ENCODE results near the gene TMEM233. TPM values are rescaled to one million over a fixed set of nuclear protein-coding genes. Genes with fewer than 3 reads are reported as not detected.
"Not testable (repeated sequence)": the region's sequence is repeated elsewhere in the genome, so short reads cannot be mapped to it uniquely, and the experiment has no call there.

The TMEM233 gene
- total RNA-seq, 1 experiment from 2014 or later, result not detected

DNA sequence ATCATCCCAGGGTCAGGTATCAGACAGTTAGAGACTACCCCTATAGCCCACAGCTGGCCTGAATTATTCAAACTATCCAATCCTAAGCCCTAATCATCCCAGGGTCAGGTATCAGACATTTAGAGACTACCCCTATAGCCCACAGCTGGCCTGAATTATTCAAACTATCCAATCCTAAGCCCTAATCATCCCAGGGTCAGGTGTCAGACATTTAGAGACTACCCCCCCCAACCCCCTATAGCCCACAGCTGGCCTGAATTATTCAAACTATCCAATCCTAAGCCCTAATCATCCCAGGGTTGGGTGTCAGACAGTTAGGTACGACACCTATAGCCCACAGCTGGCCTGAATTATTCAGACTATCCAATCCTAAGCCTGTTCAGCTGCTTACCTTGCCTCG, 63.4 kb downstream of the TMEM233 start:
- not testable (repeated sequence) for H3K79me2 ChIP-seq (ENCODE audit: low read length); H3K4me1 ChIP-seq (ENCODE audit: low read length); H3K9me3 ChIP-seq (ENCODE audit: low read length); H4K20me1 ChIP-seq (ENCODE audit: insufficient read depth, low read depth, low read length); H2AFZ ChIP-seq (ENCODE audit: low read length); H3K4me3 ChIP-seq (ENCODE audit: low read length); H3K27ac ChIP-seq (ENCODE audit: low read length); H3K9me2 ChIP-seq (replicated peaks; ENCODE audit: insufficient read depth, low read length); H3K9ac ChIP-seq (ENCODE audit: low read length); H3K4me2 ChIP-seq (ENCODE audit: low read depth, low read length, poor library complexity, severe bottlenecking); DNase-seq; H3K36me3 ChIP-seq (ENCODE audit: insufficient read depth, low read length); H3K27me3 ChIP-seq (ENCODE audit: low read length)

DNA sequence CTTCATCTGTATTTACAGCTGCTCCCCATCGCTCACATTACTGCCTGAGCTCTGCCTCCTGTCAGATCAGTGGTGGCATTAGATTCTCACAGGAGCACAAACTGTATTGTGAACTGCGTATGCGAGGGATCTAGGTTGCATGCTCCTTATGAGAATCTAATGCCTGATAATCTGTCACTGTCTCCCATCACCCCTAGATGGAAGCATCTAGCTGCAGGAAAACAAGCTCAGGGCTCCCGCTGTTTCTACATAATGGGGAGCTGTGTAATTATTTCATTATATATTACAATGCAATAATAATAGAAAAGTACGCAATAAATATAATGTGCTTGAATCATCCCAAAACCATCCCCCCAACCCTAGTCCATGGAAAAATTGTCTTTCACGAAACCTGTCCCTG, 64.6 kb downstream of the TMEM233 start:
- H3K36me3 ChIP-seq (ENCODE audit: insufficient read depth, low read length); H3K4me1 ChIP-seq (ENCODE audit: low read length); H3K9me3 ChIP-seq (ENCODE audit: low read length); H3K79me2 ChIP-seq (ENCODE audit: low read length); H3K4me2 ChIP-seq (ENCODE audit: low read depth, low read length, poor library complexity, severe bottlenecking); H3K9me2 ChIP-seq (replicated peaks; ENCODE audit: insufficient read depth, low read length); H2AFZ ChIP-seq (ENCODE audit: low read length); H4K20me1 ChIP-seq (ENCODE audit: insufficient read depth, low read depth, low read length); H3K9ac ChIP-seq (ENCODE audit: low read length); H3K27me3 ChIP-seq (ENCODE audit: low read length); DNase-seq; H3K27ac ChIP-seq (ENCODE audit: low read length); H3K4me3 ChIP-seq (ENCODE audit: low read length): not testable (repeated sequence)

DNA sequence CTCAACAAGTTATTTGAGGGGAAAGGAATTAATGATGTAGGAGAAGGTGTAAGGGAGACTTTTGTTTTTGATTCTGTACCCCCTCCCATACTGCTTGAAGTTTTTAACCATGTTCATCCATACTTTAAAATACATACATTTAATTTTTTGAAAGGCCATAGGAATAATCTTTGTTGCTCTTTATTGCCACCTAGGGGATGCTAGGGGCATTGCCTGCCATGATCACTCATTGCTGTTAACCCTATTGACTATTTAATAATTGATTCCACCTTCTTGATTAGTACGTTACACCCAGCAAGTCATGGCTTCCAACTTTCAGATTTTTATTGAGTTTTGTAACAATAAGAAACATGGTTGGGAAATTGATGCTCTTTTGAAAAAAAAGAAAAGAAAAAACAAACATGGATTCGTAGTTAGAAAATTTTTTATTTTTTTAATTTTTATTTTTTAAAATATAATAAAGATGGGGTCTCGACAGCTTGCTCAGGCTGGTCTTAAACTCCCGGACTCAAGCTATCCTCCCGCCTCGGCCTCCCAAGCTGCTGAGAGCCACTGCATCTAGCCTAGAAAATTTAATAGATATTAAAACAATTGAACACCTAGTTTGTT, 65.8 kb downstream of the TMEM233 start:
- no peaks in the 10 kb centered on the region for H3K79me2 ChIP-seq (ENCODE audit: low read length)
- H3K4me1 ChIP-seq (ENCODE audit: low read length), result peaks cover 4% of the 10 kb centered on the region
- no peaks in the 10 kb centered on the region for H3K27me3 ChIP-seq (ENCODE audit: low read length)
- H3K4me2 ChIP-seq (ENCODE audit: low read depth, low read length, poor library complexity, severe bottlenecking), result no peak overlapping the region
- no peaks in the 10 kb centered on the region for H3K9me2 ChIP-seq (replicated peaks; ENCODE audit: insufficient read depth, low read length)
- no peaks in the 10 kb centered on the region for H3K9me3 ChIP-seq (ENCODE audit: low read length)
- no peak overlapping the region for H3K27ac ChIP-seq (ENCODE audit: low read length)
- no peaks in the 10 kb centered on the region for H4K20me1 ChIP-seq (ENCODE audit: insufficient read depth, low read depth, low read length)
- H2AFZ ChIP-seq (ENCODE audit: low read length), result peak overlapping the region; percentile 74; the same call in 1 of the 2 replicates
- peak; percentile 78 for DNase-seq
- no peak overlapping the region for H3K4me3 ChIP-seq (ENCODE audit: low read length)
- H3K36me3 ChIP-seq (ENCODE audit: insufficient read depth, low read length), result no peaks in the 10 kb centered on the region
- no peak overlapping the region for H3K9ac ChIP-seq (ENCODE audit: low read length)

DNA sequence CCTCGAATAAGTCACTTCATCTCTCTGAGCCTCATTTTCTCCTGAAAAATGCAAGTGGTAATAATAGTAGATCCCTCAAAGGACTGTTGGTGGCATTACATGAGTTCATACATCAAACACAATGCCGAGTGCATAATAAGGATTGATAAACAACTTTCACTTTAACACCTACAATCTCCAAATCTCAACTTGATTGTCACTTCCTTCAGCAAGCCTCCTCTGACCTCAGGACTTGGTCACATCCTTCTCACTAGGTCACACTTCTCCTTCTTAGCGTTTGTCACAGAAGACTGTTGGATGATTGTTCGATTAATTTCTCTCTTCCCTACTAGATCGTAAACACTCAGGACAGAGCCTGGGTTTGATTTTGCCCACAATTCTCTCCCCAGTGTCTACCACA, 66.5 kb downstream of the TMEM233 start:
- Histone ChIP-seq H3K27me3 (ENCODE audit: low read length) (no peaks in the 10 kb centered on the region), H3K27ac (ENCODE audit: low read length) (no peak overlapping the region), H4K20me1 (ENCODE audit: insufficient read depth, low read depth, low read length) (no peaks in the 10 kb centered on the region), H3K4me3 (ENCODE audit: low read length) (no peak overlapping the region), H3K4me2 (ENCODE audit: low read depth, low read length, poor library complexity, severe bottlenecking) (no peak overlapping the region), H3K4me1 (ENCODE audit: low read length) (peaks cover 4% of the 10 kb centered on the region), H3K36me3 (ENCODE audit: insufficient read depth, low read length) (no peaks in the 10 kb centered on the region), H3K9ac (ENCODE audit: low read length) (no peak overlapping the region), H3K79me2 (ENCODE audit: low read length) (no peaks in the 10 kb centered on the region), H3K9me2 (replicated peaks; ENCODE audit: insufficient read depth, low read length) (no peaks in the 10 kb centered on the region), H2AFZ (ENCODE audit: low read length) (peak overlapping the region; percentile 74; the same call in 1 of the 2 replicates), H3K9me3 (ENCODE audit: low read length) (no peaks in the 10 kb centered on the region)
- DNase-seq, result no peak

DNA sequence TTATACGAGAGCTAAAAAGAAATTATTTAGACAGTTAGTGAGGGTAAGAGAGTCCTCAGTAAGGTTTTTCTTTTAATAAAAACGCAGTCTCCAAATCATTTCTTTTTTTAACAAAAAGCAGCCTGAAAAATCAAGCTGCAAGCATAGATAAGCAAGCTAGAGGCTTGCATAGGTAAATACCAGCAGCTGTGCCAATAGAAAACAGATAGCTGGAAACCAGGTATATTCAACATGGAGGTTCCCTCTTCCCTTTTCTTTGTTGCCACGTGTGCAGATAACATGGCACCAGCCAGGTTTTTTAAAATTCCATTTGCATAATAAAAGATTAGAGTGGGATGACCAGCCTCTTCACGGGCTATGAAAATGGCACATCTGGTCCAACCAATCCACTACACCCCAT, 68.3 kb downstream of the TMEM233 start:
- Histone ChIP-seq H4K20me1 (ENCODE audit: insufficient read depth, low read depth, low read length) (no peaks in the 10 kb centered on the region), H3K27me3 (ENCODE audit: low read length) (no peaks in the 10 kb centered on the region), H3K4me3 (ENCODE audit: low read length) (no peak overlapping the region), H3K4me2 (ENCODE audit: low read depth, low read length, poor library complexity, severe bottlenecking) (no peak overlapping the region), H3K9me3 (ENCODE audit: low read length) (no peaks in the 10 kb centered on the region), H3K4me1 (ENCODE audit: low read length) (peaks cover 23% of the 10 kb centered on the region), H2AFZ (ENCODE audit: low read length) (no peak overlapping the region), H3K36me3 (ENCODE audit: insufficient read depth, low read length) (no peaks in the 10 kb centered on the region), H3K27ac (ENCODE audit: low read length) (no peak overlapping the region), H3K79me2 (ENCODE audit: low read length) (no peaks in the 10 kb centered on the region), H3K9ac (ENCODE audit: low read length) (no peak overlapping the region), H3K9me2 (replicated peaks; ENCODE audit: insufficient read depth, low read length) (no peaks in the 10 kb centered on the region)
- no peak for DNase-seq

DNA sequence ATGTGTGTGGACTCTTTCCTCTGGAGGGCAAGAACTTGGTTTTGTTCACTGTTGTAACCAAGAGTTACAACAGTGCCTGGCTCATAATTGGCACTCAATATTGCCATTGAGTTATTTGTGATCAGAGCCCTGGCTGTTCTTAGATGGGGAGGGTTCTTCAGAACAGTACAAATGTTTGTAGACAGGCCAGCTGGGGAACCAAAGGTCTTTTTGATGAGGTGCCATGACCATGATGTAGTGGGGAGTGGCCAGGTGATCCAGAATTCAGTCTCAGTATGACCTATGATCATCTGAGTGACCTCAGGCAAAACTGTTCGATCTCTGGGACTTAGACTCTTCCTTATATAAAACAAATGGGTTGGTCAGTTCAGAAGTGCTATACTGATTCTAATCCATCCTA, 71.1 kb downstream of the TMEM233 start:
- Histone ChIP-seq H3K4me1 (ENCODE audit: low read length) (peaks cover 31% of the 10 kb centered on the region), H3K9me3 (ENCODE audit: low read length) (no peaks in the 10 kb centered on the region), H3K27ac (ENCODE audit: low read length) (no peak overlapping the region), H3K36me3 (ENCODE audit: insufficient read depth, low read length) (no peaks in the 10 kb centered on the region), H3K4me3 (ENCODE audit: low read length) (no peak overlapping the region), H2AFZ (ENCODE audit: low read length) (no peak overlapping the region), H3K27me3 (ENCODE audit: low read length) (no peaks in the 10 kb centered on the region), H3K9ac (ENCODE audit: low read length) (no peak overlapping the region), H3K79me2 (ENCODE audit: low read length) (peaks cover 18% of the 10 kb centered on the region), H3K9me2 (replicated peaks; ENCODE audit: insufficient read depth, low read length) (no peaks in the 10 kb centered on the region), H4K20me1 (ENCODE audit: insufficient read depth, low read depth, low read length) (no peaks in the 10 kb centered on the region), H3K4me2 (ENCODE audit: low read depth, low read length, poor library complexity, severe bottlenecking) (no peak overlapping the region)
- DNase-seq, result no peak

DNA sequence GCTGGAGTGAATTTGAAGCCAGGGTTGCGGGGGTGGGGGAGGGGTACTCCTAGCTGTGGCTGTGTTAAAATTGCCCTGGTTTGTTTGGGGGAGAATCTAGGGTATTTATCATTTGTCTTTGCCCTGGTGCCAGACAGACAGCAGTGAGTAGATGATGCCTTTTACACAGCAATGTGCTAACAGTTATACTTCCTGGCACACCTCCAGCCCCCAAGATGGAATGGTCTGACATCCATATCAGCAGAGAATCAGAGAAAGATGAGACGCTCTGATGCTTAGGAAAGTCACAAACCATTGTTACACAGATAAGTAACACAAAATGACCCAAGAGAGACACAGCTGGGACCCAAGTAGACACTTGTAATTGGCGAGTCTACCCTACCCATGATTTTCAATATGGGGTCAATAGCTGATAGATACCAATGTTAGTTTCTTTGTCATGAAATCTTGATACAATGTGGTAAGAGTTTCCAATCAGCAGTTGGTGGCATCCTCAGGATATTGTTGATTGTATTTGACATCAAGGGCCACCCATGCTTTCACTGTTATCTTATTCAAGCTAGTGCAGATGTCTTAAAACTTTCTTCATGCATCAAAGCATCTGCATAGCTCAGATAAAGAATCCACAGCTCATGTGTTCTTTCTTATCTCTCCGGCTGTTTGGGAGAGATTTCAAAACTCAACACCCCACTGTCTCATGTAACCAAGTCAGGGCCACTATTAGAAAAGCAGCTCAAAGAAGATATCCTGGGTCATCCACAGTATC, 71.8 kb downstream of the TMEM233 start:
- H3K4me1 ChIP-seq (ENCODE audit: low read length), result peaks cover 34% of the 10 kb centered on the region
- peak overlapping the region; percentile 63 for H2AFZ ChIP-seq (ENCODE audit: low read length)
- peaks cover 5% of the 10 kb centered on the region; the same call in 1 of the 2 replicates for H3K36me3 ChIP-seq (ENCODE audit: insufficient read depth, low read length)
- peak overlapping the region; percentile 65 for H3K9ac ChIP-seq (ENCODE audit: low read length)
- no peaks in the 10 kb centered on the region for H3K27me3 ChIP-seq (ENCODE audit: low read length)
- no peak for DNase-seq
- H3K9me3 ChIP-seq (ENCODE audit: low read length), result no peaks in the 10 kb centered on the region
- H3K4me2 ChIP-seq (ENCODE audit: low read depth, low read length, poor library complexity, severe bottlenecking), result peak overlapping the region; percentile 84
- H4K20me1 ChIP-seq (ENCODE audit: insufficient read depth, low read depth, low read length), result peaks cover 2% of the 10 kb centered on the region; the same call in 1 of the 2 replicates
- H3K4me3 ChIP-seq (ENCODE audit: low read length), result peak overlapping the region; percentile 54
- H3K79me2 ChIP-seq (ENCODE audit: low read length), result peaks cover 25% of the 10 kb centered on the region
- H3K9me2 ChIP-seq (replicated peaks; ENCODE audit: insufficient read depth, low read length), result no peaks in the 10 kb centered on the region
- peak overlapping the region; percentile 97 for H3K27ac ChIP-seq (ENCODE audit: low read length)

DNA sequence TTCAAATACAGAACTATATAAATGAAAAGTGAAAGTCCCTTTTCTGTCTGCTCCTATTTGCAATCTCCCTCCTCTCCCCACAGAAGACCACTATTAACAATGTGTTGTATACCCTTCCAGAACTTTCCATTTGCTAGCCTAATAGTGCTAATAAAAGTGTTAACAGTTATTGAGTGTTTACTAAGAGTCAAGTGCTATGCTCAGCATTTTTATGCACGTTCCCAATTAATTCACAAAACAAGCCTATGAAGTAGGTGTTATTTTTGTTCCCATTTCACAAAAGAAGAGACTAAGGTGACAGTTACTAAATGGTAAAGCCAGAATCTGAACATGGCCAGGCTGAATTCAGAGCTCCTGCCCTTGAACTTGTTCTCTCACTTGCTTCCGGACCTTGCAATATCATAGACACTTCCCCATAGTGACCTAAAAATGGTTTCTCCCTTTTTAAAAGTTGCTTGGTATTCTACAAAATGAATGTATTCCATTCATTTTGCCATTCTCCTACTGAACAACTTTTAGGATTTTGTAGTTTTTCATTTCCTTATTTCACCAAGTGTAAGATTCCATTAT, 72.7 kb downstream of the TMEM233 start:
- Histone ChIP-seq H3K79me2 (ENCODE audit: low read length) (peaks cover 35% of the 10 kb centered on the region), H3K36me3 (ENCODE audit: insufficient read depth, low read length) (peaks cover 14% of the 10 kb centered on the region), H3K9me2 (replicated peaks; ENCODE audit: insufficient read depth, low read length) (no peaks in the 10 kb centered on the region), H3K9ac (ENCODE audit: low read length) (peak overlapping the region; percentile 65), H3K4me2 (ENCODE audit: low read depth, low read length, poor library complexity, severe bottlenecking) (peak overlapping the region; percentile 84), H4K20me1 (ENCODE audit: insufficient read depth, low read depth, low read length) (peaks cover 10% of the 10 kb centered on the region; the same call in 1 of the 2 replicates), H3K27ac (ENCODE audit: low read length) (peak overlapping the region; percentile 97), H3K9me3 (ENCODE audit: low read length) (no peaks in the 10 kb centered on the region), H3K27me3 (ENCODE audit: low read length) (no peaks in the 10 kb centered on the region), H3K4me1 (ENCODE audit: low read length) (peaks cover 43% of the 10 kb centered on the region), H3K4me3 (ENCODE audit: low read length) (peak overlapping the region; percentile 54), H2AFZ (ENCODE audit: low read length) (peak overlapping the region; percentile 63)
- DNase-seq, result peak; percentile 81

Measured in Karpas-422 (cell line).